ENCODE measurements around the gene ARHGEF10L.

The ARHGEF10L gene

DNA sequence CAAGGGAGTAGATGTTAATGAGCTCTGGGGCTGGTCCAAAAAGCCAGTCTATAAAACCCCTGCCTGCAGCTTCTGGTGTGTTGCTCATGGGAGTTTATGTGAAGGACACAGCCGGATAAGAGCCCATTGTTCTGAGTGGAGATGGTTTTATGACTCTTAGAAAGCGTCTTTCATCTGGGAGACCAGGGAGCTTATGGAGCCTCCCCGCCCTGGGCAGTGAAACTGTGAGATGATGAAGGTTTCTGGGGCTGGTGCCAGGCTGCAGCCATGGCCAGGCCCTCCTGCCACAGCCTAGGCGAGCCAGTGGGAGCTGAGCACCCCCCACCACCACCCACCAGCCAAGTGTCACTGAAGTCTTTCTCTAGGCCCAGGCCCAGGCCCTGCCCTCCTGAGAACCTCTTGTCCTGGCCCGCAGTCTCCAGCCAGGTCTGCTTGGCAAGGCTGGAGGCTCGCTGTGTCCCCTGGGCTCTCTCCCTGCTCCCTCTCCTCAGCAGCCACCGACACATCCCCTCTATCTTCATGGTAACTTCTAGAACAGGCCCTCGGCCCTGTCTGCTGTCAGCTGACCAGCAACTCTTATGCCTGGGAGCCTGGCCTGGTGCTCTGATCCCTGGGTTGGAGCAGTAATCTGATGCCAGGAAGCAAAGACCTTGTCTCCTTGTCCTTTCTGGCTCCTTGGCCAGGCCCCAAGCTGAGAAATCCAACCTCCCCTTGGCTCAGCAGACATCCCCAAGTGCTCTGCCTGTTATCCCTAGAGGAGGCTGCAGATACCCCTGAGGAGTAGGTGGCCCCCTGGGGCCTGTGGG lies 7.6 kb upstream of the ARHGEF10L start:
- TF ChIP-seq, protein P1, sequence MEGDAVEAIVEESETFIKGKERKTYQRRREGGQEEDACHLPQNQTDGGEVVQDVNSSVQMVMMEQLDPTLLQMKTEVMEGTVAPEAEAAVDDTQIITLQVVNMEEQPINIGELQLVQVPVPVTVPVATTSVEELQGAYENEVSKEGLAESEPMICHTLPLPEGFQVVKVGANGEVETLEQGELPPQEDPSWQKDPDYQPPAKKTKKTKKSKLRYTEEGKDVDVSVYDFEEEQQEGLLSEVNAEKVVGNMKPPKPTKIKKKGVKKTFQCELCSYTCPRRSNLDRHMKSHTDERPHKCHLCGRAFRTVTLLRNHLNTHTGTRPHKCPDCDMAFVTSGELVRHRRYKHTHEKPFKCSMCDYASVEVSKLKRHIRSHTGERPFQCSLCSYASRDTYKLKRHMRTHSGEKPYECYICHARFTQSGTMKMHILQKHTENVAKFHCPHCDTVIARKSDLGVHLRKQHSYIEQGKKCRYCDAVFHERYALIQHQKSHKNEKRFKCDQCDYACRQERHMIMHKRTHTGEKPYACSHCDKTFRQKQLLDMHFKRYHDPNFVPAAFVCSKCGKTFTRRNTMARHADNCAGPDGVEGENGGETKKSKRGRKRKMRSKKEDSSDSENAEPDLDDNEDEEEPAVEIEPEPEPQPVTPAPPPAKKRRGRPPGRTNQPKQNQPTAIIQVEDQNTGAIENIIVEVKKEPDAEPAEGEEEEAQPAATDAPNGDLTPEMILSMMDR (IDR thresholded peaks at IDR 0.05; ENCODE audit: extremely low read depth, missing control alignments) = no peak
- no peak for DNase-seq (ENCODE audit: low spot score)

DNA sequence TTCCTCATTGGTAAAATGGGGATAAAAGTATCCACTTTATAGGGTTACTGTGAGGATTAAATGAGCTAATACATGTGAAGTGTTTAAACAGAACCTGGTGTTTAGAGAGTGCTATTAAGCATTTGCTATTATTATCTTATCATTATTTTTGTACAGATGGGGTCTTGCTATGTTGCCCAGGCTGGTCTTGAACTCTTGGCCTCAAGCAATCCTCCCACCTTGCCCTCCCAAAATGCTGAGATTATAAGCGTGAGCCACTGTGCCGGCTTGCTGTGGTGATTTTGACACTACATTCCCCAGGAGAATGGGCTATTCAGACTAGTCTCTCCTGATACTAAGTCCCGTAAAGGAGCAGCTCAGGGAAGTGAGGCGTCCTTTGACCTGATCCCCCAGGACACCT lies 6.3 kb upstream of the ARHGEF10L start:
- DNase-seq (ENCODE audit: low spot score) = no peak
- TF ChIP-seq, protein P1 (IDR thresholded peaks at IDR 0.05; ENCODE audit: extremely low read depth, missing control alignments) = no peak

DNA sequence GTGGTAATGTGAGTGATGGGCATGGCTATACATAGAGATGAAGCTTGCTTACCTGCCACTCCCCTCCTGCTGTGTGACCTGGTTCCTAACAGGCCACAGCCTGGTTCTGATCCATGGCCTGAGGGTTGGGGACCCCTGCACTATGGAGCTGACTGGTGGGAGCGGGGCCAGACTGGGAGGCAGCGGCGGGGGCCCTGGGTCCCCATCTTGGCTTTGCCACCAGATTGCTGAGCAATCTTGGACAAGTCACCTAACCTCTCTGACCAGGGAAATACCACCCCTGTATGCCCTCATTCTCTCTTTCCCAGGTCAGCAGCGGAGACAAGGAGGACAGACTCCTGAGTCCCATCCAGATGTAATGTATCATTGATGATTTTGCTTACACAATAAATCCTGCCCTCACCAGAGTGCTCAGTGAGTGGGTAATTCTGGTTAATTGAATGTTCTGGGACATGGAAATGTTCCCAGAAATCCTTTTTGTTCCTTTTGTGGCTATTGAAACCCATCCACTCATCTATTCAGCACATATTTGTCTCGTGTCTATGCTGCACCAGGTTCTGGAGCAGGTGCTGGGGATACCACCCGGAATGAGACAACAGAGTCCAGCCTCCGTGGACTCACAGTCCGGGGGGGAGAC lies 4.1 kb upstream of the ARHGEF10L start:
- TF ChIP-seq, protein P1 (IDR thresholded peaks at IDR 0.05; ENCODE audit: extremely low read depth, missing control alignments) = no peak
- no peak for DNase-seq (ENCODE audit: low spot score)

DNA sequence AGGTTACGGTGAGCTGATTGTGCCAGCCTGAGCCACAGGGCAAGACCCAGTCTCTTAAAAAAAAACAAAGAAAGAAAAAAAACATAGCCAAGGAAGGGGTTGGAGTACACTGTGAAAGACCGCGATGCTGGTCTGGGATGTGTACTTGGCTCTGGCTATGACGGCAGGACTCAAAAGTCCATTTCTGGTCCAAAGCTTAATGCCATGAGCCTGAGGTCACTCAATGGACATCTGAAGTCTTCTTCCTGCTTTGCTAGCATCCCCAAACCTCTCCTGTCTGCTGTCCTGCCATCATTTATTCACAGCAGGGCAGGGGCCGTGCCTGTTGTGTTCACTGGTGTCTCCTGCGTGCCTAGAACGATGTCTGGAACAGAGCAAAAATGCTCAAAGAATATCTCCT lies 1.5 kb upstream of the ARHGEF10L start:
- no peak for DNase-seq (ENCODE audit: low spot score)

DNA sequence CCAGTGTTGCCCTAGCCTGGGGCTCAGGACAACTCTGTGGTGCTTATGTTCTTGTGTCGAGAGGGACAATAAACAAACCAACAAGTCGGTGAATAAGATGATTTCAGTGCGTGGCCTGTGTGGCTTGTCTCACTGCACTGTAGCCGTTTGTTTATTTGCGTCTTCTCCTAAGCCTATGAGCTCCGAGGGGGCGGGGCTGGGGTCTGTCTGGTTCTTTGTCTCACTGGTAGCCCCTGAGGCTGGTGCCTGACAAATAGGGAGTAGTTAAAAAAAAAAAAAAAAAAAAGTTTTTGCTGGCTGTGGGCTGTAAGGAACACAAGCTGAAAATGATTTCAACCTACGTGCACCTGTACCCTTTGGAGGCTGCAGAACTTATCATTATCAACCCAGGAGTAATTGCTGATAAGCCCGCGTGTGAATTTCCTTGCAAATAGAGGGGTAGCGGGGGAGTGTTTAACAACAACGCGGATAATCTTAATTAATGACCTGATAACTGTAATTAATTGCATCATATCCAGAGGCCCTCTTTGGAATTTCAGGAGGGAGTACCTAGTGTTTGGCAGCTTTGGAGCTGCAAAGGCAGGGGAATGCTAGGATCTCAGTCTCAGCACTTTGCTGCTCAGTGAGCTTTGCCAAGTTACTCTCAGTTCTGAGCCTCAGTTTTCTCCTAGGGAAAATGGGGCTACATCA lies 925 bp upstream of the ARHGEF10L start:
- DNase-seq (ENCODE audit: low spot score) = no peak
- TF ChIP-seq, protein P1 (IDR thresholded peaks at IDR 0.05; ENCODE audit: extremely low read depth, missing control alignments) = no peak

More for the DNA sequence above, 1.5 kb upstream of the ARHGEF10L start:
- TF ChIP-seq, protein P1 (IDR thresholded peaks at IDR 0.05; ENCODE audit: extremely low read depth, missing control alignments) = no peak

DNA sequence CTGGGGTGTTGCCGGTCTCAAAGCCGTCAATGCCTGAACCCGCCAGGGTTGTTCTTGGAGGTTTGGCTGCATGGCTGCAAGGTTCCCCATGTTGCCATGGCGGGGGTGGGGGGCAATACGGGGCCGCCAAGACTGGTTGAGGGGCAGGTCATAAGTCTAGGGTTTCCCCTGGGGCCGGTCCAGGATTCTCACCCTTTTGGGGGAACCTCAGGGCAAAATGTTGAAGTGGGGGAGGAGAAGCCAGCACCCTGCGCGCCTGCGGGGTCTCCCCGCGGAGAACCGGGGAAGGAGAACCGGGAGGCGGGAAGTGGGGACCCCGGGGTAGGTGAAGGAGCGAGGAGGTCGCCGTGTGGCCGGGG lies 401 bp upstream of the ARHGEF10L start:
- TF ChIP-seq, protein P1 (IDR thresholded peaks at IDR 0.05; ENCODE audit: extremely low read depth, missing control alignments) = no peak
- no peak for DNase-seq (ENCODE audit: low spot score)

Data from GM20000 (cell line).